CD4-positive, alpha-beta T cell (primary cell): ENCODE results near the gene TBL1X. TPM values are rescaled to one million over a fixed set of nuclear protein-coding genes. Genes with fewer than 3 reads are reported as not detected.

Experiments
- ATAC-seq: fragments of 200-7000 bp; cut with Tn5 transposase; one replicate; pipeline ENCODE4 v1.10.0; 2022; ENCODE audit warnings: mild to moderate bottlenecking; ENCODE audit not compliant: poor library complexity
- CTCF ChIA-PET: fragments of 350-600 bp; sonication (Branson Sonifier 250); formaldehyde crosslinking; loops from one replicate; lab custom pipeline; 2021; ENCODE audit warnings: antibody characterized with exemption, inconsistent platforms; lab: Charles Lee
- POLR2A ChIA-PET: fragments of 350-600 bp; sonication (Branson Sonifier 250); formaldehyde crosslinking; loops from one replicate; lab custom pipeline; 2021; ENCODE audit warnings: antibody characterized with exemption, inconsistent platforms; lab: Charles Lee
- DNase-seq, 14 experiments: peaks; one replicate each; pipeline ENCODE4 v3.0.0-alpha.2; 2013 to 2020; ENCODE audit warnings: mixed read lengths in 2 of 14
- H3K27ac ChIP-seq, 2 donors: one replicate each; pipeline versions ENCODE4 v1.5.1 to v1.7.0; 2013; ENCODE audit warnings: low read length in 2 of 2, low read depth in 1 of 2, mild to moderate bottlenecking in 1 of 2
- H3K27me3 ChIP-seq, 2 experiments: 1 replicate in 1 of 2; 2 replicates in 1 of 2; pipeline versions ENCODE4 v1.6.1 to v1.7.0; 2013; ENCODE audit warnings: low read length in 2 of 2, control low read depth in 1 of 2, mild to moderate bottlenecking in 1 of 2, moderate library complexity in 1 of 2; ENCODE audit not compliant: insufficient read depth in 2 of 2, control insufficient read depth in 1 of 2
- H3K36me3 ChIP-seq: one replicate; pipeline ENCODE4 v1.6.1; 2013; ENCODE audit warnings: low read length, control low read depth; ENCODE audit not compliant: insufficient read depth
- H3K4me1 ChIP-seq: one replicate; pipeline ENCODE4 v1.6.1; 2013; ENCODE audit warnings: low read length, control low read depth; ENCODE audit not compliant: insufficient read depth
- H3K4me3 ChIP-seq: one replicate; pipeline ENCODE4 v1.5.1; 2013; ENCODE audit warnings: mild to moderate bottlenecking, low read length, moderate library complexity
- H3K9me3 ChIP-seq, 2 experiments: 1 replicate in 1 of 2; 2 replicates in 1 of 2; pipeline versions ENCODE4 v1.6.1 to v1.7.0; 2013; ENCODE audit warnings: low read length in 2 of 2, mild to moderate bottlenecking in 2 of 2, control low read depth in 1 of 2, moderate library complexity in 1 of 2; ENCODE audit not compliant: control insufficient read depth in 1 of 2, insufficient read depth in 1 of 2
- H3K27ac Mint-ChIP-seq: one replicate; pipeline ENCODE4 v1.8.0; 2020; ENCODE audit warnings: mixed read lengths
- H3K27me3 Mint-ChIP-seq: one replicate; pipeline ENCODE4 v1.8.0; 2021; ENCODE audit warnings: mixed read lengths
- H3K36me3 Mint-ChIP-seq: one replicate; pipeline ENCODE4 v1.8.0; 2021; ENCODE audit warnings: low read depth, mixed read lengths
- H3K4me1 Mint-ChIP-seq: one replicate; pipeline ENCODE4 v1.8.0; 2021; ENCODE audit warnings: low read depth, mixed read lengths
- H3K4me3 Mint-ChIP-seq: one replicate; pipeline ENCODE4 v1.8.0; 2020; ENCODE audit warnings: mild to moderate bottlenecking, mixed read lengths
- H3K9me3 Mint-ChIP-seq: one replicate; pipeline ENCODE4 v1.8.0; 2020; ENCODE audit warnings: mixed read lengths
- CTCF ChIP-seq: fragments of 200-600 bp; IDR thresholded peaks from one replicate; pipeline ENCODE4 v1.8.0; 2022; ENCODE audit warnings: antibody characterized with exemption, mild to moderate bottlenecking
- intact Hi-C, 2 experiments: fragments of 100-400 bp; cut with DNase I in 1 of 2; cut with micrococcal nuclease in 1 of 2; formaldehyde crosslinking; loops; one replicate each; pipeline versions ENCODE4 v1.15.1 to v1.9.0; 2023 to 2025; cut with DNase I, micrococcal nuclease
- total RNA-seq, 174 experiments: library from RNA in 2 of 174; stranded (reverse) in 2 of 174; gene quantifications; one replicate each; pipeline ENCODE4 v1.2.3 and lab custom pipeline; 2021 to 2026

TBL1X gene
- total RNA-seq, 2 experiments from 2014 or later: 17.4 to 19.2 TPM

GRCh38 chrX:9664224-9664623 is 199.4 kb downstream of the TBL1X start:
- intact Hi-C loops: no loop called here
- no peaks in the 10 kb centered on the region for H3K27me3 Mint-ChIP-seq
- H3K36me3 ChIP-seq: no peaks in the 10 kb centered on the region
- H3K4me3 ChIP-seq: no peak overlapping the region
- H3K27ac Mint-ChIP-seq: no peak overlapping the region
- no peaks in the 10 kb centered on the region for H3K9me3 ChIP-seq
- H3K27me3 ChIP-seq: no peaks in the 10 kb centered on the region
- ATAC-seq (no peak), DNase-seq (no peak)
- CTCF ChIA-PET: no interaction called here
- no peak for TF ChIP-seq CTCF
- no peaks in the 10 kb centered on the region for H3K9me3 Mint-ChIP-seq
- no peak overlapping the region for H3K4me3 Mint-ChIP-seq
- POLR2A ChIA-PET: no interaction called here
- H3K4me1 ChIP-seq: no peaks in the 10 kb centered on the region
- H3K27ac ChIP-seq: no peak overlapping the region
- no peaks in the 10 kb centered on the region for H3K4me1 Mint-ChIP-seq
- H3K36me3 Mint-ChIP-seq: no peaks in the 10 kb centered on the region

DNA sequence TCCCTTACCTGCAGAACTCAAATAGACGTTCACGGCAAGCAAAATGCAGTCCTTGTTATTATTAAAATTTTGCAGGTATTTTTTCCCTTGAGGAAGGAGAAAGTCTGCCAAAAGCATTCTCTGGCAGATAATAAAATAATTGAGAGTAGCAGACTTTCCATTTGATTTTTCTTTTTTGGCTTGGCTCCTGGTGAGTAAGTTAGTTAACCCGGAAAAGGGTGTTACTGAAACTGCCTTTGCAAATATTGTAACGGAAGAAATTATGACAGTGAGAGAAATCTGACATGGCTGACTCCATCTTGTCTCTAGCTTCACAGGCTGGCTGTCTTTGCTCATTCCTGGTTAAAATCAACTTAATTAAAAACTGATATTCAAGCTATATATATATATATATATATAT is 200.3 kb downstream of the TBL1X start:
- Mint-ChIP-seq H3K4me1 (no peaks in the 10 kb centered on the region), H3K4me3 (no peak overlapping the region), H3K9me3 (no peaks in the 10 kb centered on the region), H3K36me3 (no peaks in the 10 kb centered on the region), H3K27me3 (no peaks in the 10 kb centered on the region), H3K27ac (no peak overlapping the region)
- Histone ChIP-seq H3K4me1 (no peaks in the 10 kb centered on the region), H3K4me3 (no peak overlapping the region), H3K36me3 (no peaks in the 10 kb centered on the region), H3K27ac (no peak overlapping the region), H3K27me3 (no peaks in the 10 kb centered on the region), H3K9me3 (no peaks in the 10 kb centered on the region)
- no peak for DNase-seq
- ChIA-PET CTCF (no interaction called here), POLR2A (no interaction called here)
- intact Hi-C loops: no loop called here
- ATAC-seq: no peak
- TF ChIP-seq CTCF: no peak

GRCh38 chrX:9668537-9668936 is 203.7 kb downstream of the TBL1X start:
- CTCF ChIA-PET: no interaction called here
- Histone ChIP-seq H3K36me3 (peaks cover 3% of the 10 kb centered on the region), H3K4me1 (no peaks in the 10 kb centered on the region), H3K27ac (no peak overlapping the region), H3K9me3 (no peaks in the 10 kb centered on the region), H3K4me3 (no peak overlapping the region), H3K27me3 (no peaks in the 10 kb centered on the region)
- POLR2A ChIA-PET: no interaction called here
- ATAC-seq (no peak), DNase-seq (no peak)
- intact Hi-C loops: no loop called here
- H3K4me3 Mint-ChIP-seq: no peak overlapping the region
- H3K27me3 Mint-ChIP-seq: no peaks in the 10 kb centered on the region
- TF ChIP-seq CTCF: no peak
- H3K4me1 Mint-ChIP-seq: no peaks in the 10 kb centered on the region
- no peaks in the 10 kb centered on the region for H3K9me3 Mint-ChIP-seq
- no peak overlapping the region for H3K27ac Mint-ChIP-seq
- H3K36me3 Mint-ChIP-seq: peaks cover 19% of the 10 kb centered on the region
